HPDE6-E6E7 (cell line): ENCODE measurements around the gene DYRK1A.
"Not testable (repeated sequence)": the region's sequence is repeated elsewhere in the genome, so short reads cannot be mapped to it uniquely, and the experiment has no call there.

ENCODE experiments used
- DNase-seq: peaks from one replicate; pipeline ENCODE4 v3.0.0; 2011; ENCODE audit warnings: missing footprints; ENCODE audit errors: extremely low spot score

The DYRK1A gene

DNA sequence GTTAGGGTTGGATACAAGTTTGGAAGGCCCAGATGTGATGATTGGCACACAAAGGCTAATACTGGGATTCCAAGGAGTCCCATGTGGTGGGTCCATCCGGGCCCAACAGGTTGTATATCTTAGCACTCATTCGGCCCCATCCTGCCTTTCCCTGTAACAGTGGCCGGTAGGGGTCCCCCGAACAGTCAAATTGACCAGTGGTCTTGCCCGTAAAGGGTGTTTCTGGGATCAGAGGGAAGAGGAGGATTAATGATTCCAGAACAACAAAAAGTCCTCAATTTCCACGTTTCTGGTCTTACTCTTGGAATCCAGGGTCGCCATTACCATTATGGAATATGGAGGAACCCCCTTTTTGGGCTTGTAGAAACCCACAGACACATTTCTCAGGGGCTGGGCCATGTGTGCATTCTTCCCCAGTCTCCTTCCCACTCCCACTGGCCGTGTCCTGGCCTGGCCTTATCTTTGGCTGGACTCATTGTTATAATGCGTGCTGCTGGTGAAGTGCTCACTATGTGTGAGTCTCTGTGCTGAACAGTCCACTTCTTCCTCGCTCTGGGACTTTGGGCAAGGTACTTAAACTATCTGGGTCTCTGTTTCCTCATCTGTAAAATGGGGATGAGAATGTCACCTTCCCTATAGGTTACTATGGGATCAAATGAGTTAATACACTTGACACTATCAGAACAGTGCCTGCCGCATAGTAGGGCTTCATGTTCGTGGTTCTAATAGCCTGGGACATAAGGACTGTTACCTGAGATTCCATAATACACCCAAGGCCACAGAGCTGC is 161.8 kb downstream of the DYRK1A start:
- DNase-seq: no peak

DNA sequence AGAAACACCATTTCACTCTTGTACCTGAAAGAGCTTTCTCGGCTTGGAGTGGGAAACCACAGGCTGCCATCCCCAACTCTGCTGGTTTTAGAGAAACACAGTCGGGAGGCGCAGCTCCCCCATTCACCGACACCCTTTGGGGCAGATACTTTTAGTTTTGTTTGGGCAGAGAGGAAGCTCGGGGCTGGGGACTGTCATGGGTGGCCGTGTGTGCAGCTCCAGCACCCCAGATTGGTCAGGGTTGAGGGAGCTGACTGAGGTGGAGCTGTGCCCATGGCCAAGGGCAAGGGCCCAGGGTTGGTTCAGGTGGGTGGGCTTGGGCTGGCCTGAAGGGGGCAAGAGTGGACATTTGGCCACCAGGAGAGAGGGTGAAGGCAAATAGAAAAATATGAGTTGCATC is 163.1 kb downstream of the DYRK1A start:
- DNase-seq: no peak

GRCh38 chr21:37530901-37531351 is 164.4 kb downstream of the DYRK1A start:
- no peak for DNase-seq

GRCh38 chr21:37531431-37531932 is 164.9 kb downstream of the DYRK1A start:
- DNase-seq: no peak

DNA sequence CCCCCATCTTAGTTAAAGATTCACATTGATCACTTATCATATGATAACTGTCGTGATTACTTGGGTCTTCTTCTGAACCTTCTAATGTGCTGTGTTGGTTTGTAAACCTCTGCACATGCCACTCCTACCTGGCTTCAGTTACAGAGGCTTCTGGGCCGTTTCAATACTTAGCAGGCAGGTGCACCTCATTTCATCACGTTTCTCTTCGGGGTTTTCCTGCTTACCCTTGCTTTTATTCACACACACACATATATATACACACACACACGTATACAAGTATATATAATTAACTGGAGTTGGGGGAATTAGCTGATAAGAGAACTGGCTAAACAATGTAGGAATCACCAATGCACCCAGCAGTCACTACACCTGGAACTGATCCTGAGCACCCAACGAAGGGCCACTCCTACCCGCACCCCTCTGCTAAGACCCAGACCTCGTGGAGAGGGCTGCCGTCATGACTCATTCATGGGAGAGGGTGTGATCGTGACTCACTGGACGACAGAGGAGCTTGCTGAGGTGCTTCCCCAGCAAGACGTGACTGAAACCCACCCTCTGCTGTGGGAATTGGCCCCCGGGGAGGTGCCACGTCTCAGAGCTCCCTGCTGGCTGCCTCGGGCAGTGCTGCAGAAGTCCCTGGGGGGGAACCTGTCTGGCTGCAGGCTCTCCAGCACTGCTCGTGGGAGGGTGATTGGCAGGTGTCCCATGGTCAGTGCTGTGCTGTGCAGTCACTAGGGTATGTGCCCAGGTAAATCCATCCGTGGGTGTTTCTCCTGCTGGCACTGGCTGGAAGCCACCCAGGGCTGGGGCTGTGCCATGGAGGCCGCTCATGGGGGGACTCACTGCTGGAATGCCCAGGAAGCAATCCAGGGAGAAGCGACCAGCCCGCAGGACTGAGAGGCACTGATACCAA is 166.6 kb downstream of the DYRK1A start:
- peak; percentile 89 for DNase-seq

- DNase-seq: no peak
Observed at GRCh38 chr21:37534431-37534830, 167.9 kb downstream of the DYRK1A start.

- no peak for DNase-seq
Observed at GRCh38 chr21:37535130-37535529, 168.6 kb downstream of the DYRK1A start.

GRCh38 chr21:37535672-37536071 is 169.1 kb downstream of the DYRK1A start:
- no peak for DNase-seq

DNA sequence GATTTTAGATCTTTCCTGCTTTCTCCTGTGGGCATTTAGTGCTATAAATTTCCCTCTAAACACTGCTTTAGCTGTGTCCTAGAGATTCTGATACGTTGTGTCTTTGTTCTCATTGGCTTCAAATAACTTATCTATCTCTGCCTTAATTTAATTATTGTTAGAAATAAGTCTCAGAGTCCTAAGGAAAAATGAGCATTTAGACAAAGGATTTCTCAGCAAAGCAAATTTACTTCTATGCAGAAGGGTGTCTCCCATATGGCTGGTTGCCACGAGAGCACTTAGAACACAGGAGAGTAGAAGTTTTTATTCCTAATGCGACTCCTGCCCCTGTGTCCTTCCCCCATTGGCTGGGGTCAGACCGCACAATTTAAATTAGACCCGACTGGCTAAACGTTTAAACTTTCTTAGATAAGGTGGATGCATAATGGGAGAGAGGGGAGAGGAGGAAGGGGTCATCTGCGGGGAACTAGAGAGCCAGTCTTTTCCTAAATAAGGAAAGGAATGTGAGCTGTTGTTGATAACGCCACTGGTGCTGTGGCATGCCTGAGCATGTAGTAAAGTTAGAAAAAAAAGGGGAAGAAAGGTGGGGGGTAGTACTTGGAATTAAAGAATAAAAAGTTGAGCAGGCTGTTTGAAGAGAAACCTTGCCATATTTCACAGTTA is 170.2 kb downstream of the DYRK1A start:
- no peak for DNase-seq

DNA sequence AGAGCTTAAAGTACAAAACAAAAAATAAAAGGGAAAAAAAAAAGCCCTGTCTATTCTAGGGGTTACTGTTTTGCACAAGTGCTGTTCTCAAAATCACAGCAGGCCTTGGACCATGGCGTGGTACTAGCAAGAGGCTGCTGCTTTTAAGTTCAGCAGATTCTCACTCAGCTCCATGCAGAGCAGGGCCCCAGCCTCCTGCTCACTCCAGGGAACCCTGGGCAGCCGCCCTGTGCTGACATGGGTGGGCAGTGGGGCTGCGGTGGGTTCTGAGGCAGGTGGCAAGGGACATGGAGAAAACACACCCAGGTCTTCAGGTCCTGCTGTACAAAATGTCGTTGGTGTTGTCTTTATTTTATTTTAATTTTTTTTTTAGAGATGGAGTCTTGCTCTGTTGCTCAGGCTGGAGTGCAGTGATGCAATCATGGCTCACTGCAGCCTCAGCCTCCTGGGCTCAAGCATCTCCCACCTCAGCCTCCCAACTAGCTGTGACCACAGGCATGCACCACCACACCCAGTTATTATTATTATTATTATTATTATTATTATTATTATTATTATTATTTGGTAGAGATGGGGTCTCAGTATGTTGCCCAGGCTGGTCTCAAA is 170.9 kb downstream of the DYRK1A start:
- no peak for DNase-seq

- DNase-seq: no peak
Observed at GRCh38 chr21:37538971-37539590, 172.5 kb downstream of the DYRK1A start.

DNA sequence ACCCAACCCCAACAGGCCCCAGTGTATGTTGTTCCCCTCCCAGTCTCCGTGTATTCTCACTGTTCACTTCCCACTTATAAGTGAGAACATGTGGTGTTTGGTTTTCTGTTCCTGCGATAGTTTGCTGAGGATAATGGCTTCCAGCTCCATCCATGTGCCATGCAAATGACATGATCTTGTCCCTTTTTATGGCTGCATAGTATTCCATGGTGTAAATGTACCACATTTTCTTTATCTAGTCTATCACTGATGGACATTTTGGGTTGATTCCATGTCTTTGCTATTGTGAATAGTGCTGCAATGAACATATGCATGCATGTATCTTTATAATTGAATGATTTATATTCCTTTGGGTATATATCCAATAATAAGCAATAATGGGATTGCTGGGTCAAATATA is 174.6 kb downstream of the DYRK1A start:
- DNase-seq: not testable (repeated sequence)

DNA sequence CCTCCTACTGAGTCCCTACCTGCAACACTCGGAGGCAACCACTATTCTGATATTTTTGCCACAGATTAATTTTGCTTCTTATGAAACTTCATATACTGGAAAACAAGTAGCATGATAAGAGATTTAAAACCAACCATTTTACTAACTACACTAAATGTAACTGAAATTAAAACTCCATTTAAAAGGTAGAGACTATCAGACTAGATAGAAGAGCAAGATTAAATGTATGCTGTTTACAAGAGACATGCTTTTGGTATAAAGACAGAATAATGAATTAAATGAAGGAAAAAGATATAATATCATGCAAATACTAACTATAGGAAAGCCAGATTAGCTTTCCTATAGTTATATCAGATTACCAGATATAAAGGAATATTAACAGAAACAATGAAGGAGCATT is 175.9 kb downstream of the DYRK1A start:
- no peak for DNase-seq

DNA sequence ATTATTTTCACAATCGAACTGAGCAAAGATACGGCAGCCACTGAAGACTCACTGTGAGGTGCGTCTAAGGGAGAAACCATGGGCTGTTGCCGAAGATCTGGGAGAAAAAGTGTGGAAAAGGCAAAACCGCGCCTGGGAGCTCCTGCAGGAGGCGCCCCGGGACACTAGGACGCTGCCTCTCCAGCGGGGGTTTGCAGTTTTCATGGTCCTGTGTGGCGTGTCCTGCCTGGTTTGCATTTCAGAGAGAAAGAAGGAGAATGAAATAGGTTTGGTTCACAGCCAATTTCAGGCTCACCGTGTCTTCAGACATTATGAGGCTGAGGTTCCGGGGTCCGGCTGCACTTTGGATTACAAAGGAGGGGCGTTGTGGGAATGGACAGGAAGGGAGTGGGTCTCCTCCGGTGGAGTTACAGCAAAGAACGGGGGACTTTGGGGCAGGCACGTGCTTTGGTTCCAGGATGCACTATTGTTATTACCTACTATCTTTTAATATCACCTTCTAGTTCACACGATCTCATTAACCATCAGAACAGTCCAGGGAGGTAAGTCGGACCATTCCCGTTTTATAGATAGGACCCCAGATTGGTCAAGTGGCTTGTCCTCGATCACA is 179.8 kb downstream of the DYRK1A start:
- DNase-seq: no peak

DNA sequence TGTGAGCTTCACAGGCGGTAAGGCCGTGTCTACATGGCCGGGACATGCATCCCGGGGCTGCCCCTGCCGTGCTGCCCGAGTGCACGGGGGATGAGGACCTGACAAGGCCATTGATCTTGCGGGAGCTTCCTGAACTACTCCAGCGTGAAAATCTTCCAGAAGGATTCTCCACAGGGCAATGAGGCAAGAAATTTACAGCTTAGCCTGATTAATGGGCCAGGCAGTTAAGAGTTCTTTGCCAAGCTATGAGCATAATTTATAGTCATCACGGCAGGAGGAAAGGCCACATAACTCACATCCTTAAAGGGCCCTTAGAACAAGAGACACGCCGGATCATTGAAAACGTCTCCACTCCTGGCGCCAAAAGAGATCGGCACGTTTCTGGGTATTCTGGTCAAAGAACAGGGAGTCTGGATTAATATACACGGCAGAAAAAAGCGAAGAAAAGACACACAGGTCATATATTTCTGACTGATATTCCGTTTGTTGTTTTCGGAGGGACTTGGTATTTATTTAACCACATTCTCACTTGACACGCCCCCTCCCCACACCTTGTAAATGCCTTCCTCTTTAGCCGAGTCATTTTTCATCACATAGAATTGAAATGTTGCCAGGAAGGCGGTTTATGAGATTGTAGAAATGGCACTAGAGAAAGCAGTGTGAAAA is 180.5 kb downstream of the DYRK1A start:
- no peak for DNase-seq

DNA sequence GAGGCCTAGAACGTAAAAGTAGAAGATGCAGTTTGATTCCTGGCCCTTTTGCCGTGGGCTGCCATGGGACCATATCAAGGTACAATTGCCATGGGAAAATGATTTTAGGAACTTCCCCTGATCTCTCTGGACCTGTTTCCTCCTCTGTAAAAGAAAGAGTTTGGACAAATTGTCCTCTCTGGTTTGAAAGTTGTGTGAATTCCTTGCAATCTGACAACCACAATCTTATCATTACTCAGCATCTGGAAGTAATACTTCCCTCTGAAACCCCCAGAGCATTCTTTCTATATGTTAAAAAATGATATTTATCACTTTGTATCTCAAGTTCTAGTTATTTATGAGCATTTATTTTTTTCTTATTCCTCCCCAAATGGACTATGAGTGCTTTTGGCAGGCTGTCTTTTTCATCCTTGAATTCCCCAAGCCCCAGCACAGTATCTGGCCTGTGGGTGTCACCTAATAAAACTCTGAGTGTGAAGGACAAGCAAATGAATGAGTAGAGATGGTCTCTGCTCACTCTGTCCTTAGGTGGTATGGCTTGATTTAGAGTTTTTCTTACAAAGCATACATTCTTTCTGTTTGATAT is 181.1 kb downstream of the DYRK1A start:
- no peak for DNase-seq

DNA sequence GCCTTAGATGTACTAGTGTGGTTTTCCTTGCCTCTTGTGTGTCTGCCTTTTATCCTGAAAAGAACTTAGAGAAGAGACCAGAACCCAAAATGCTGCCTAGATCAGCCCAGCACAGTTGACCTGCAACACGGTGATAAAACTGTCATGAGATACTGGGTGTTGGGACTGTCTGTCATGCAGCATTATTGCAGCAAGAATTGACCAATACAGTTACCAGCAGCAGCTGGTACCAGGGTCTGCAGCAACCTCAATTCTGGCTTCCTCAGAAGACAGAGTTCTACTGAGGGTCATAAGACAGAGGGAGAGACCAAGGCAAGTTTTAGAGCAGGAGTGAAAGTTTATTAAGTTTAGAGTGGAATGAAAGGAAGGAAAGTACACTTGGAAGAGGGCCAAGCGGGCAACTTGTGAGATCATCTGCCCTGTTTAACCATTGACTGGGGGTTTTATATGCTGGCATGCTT is 182.0 kb downstream of the DYRK1A start:
- DNase-seq: no peak

DNA sequence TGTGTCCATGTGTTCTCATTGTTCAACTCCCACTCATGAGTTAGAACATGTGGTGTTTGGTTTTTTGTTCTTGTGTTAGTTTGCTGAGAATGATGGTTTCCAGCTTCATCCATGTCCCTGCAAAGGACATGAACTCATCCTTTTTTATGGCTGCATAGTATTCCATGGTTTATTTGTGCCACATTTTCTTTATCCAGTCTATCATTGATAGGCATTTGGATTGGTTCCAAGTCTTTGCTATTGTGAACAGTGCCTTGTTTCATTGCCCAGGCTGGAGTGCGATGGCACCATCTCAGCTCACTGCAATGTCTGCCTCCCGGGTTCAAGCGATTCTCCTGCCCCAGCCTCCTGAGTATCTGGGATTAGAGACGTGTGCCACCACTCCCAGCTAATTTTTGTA is 183.2 kb downstream of the DYRK1A start:
- not testable (repeated sequence) for DNase-seq

DNA sequence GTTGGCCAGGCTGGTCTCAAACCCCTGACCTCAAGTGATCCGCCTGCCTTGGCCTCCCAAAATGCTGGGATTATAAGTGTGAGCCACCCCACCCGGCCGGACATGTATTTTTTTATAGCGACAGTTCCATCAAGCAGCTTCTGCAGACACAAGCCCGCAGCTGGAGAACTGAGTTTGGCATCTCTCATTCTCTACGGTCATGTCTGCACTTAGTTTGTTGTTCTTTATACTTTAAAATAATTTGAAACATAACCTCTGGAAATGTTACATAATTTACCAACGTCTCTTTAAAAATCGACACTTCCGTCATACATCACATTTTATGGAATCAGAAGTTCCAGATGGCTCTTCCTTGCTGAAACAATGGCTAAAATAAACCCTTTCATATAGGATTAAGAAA is 183.6 kb downstream of the DYRK1A start:
- DNase-seq: no peak
